OCI-LY1 (cell line): Measurements from ENCODE around the gene GRM3.

Source experiments
- EZH2 ChIP-seq: fragments of 200-600 bp; sonication (generic), shearing (Covaris generic); IDR thresholded peaks from 2 replicates; pipeline ENCODE4 v1.8.0; 2017; ENCODE audit warnings: borderline replicate concordance, mixed run types, mild to moderate bottlenecking, antibody characterized with exemption, low read length, moderate library complexity, mixed read lengths
- TF ChIP-seq, protein P1 (sequence below): fragments of 200-600 bp; sonication (generic), shearing (Covaris generic); IDR thresholded peaks from 2 replicates; pipeline ENCODE4 v1.5.1; 2017; ENCODE audit warnings: mild to moderate bottlenecking, antibody characterized with exemption, low read length, moderate library complexity, mixed read lengths

DNA sequence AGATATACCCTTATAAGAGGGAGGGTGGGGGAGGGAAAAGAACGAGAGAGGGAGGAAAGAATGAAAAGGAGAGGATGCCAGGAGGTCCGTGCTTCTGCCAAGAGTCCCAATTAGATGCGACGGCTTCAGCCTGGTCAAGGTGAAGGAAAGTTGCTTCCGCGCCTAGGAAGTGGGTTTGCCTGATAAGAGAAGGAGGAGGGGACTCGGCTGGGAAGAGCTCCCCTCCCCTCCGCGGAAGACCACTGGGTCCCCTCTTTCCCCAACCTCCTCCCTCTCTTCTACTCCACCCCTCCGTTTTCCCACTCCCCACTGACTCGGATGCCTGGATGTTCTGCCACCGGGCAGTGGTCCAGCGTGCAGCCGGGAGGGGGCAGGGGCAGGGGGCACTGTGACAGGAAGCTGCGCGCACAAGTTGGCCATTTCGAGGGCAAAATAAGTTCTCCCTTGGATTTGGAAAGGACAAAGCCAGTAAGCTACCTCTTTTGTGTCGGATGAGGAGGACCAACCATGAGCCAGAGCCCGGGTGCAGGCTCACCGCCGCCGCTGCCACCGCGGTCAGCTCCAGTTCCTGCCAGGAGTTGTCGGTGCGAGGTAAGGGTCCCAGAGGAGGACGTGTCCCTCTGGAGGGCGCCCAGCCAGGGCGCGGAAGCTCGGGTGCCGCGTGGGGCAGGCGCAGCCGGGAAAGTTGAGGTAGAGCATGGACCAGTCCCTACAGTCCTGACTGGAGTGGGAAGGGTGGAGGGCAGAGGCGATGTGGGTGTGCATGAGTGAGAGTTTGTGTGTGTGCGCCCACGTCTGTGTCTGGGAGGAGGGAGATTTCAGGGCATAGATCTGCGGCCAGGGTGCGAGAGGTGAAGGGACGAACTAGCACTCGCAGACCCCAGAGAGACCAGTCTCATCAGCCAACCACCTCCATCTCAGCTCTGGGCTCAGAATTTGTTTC, 844 bp downstream of the GRM3 start:
- no peak for TF ChIP-seq EZH2
- TF ChIP-seq, protein P1, sequence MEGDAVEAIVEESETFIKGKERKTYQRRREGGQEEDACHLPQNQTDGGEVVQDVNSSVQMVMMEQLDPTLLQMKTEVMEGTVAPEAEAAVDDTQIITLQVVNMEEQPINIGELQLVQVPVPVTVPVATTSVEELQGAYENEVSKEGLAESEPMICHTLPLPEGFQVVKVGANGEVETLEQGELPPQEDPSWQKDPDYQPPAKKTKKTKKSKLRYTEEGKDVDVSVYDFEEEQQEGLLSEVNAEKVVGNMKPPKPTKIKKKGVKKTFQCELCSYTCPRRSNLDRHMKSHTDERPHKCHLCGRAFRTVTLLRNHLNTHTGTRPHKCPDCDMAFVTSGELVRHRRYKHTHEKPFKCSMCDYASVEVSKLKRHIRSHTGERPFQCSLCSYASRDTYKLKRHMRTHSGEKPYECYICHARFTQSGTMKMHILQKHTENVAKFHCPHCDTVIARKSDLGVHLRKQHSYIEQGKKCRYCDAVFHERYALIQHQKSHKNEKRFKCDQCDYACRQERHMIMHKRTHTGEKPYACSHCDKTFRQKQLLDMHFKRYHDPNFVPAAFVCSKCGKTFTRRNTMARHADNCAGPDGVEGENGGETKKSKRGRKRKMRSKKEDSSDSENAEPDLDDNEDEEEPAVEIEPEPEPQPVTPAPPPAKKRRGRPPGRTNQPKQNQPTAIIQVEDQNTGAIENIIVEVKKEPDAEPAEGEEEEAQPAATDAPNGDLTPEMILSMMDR: no peak
